KMS-11 (cell line): ENCODE results near the gene CST4.
"Not testable (repeated sequence)": the region's sequence is repeated elsewhere in the genome, so short reads cannot be mapped to it uniquely, and the experiment has no call there.

Experiments
- H2AFZ ChIP-seq: fragments of 200-600 bp; sonication (generic); 2 replicates; pipeline ENCODE4 v1.6.1; 2016; ENCODE audit warnings: antibody characterized with exemption, mixed run types, low read depth
- H3K27ac ChIP-seq: fragments of 200-600 bp; sonication (generic); 2 replicates; pipeline ENCODE4 v1.6.1; 2016; ENCODE audit warnings: mild to moderate bottlenecking, mixed run types
- H3K27me3 ChIP-seq: fragments of 200-600 bp; sonication (generic); 2 replicates; pipeline ENCODE4 v1.6.1; 2017; ENCODE audit warnings: mild to moderate bottlenecking, low read depth, mixed run types, moderate library complexity; ENCODE audit not compliant: insufficient read depth
- H3K36me3 ChIP-seq: fragments of 200-600 bp; sonication (generic); 2 replicates; pipeline ENCODE4 v1.6.1; 2017; ENCODE audit warnings: mild to moderate bottlenecking, mixed run types; ENCODE audit not compliant: insufficient read depth
- H3K4me1 ChIP-seq: fragments of 200-600 bp; sonication (generic); 2 replicates; pipeline ENCODE4 v1.6.1; 2016; ENCODE audit warnings: mild to moderate bottlenecking, low read depth, mixed run types; ENCODE audit not compliant: poor library complexity, severe bottlenecking
- H3K4me2 ChIP-seq: fragments of 200-600 bp; sonication (generic); 2 replicates; pipeline ENCODE4 v1.7.0; 2016; ENCODE audit warnings: mild to moderate bottlenecking, mixed run types
- H3K4me3 ChIP-seq: fragments of 200-600 bp; sonication (generic); IDR thresholded peaks from 2 replicates; pipeline ENCODE4 v1.6.1; 2017; ENCODE audit warnings: low read depth, low read length, mixed read lengths; ENCODE audit not compliant: insufficient read depth
- H3K79me2 ChIP-seq: fragments of 200-600 bp; sonication (generic); 2 replicates; pipeline ENCODE4 v1.6.1; 2016; ENCODE audit warnings: low read depth, mixed run types; ENCODE audit not compliant: insufficient read depth
- H3K9ac ChIP-seq: fragments of 200-600 bp; sonication (generic); 2 replicates; pipeline ENCODE4 v1.6.1; 2016; ENCODE audit warnings: mild to moderate bottlenecking, mixed run types
- H4K20me1 ChIP-seq: fragments of 200-600 bp; sonication (generic); 2 replicates; pipeline ENCODE4 v1.6.1; 2016; ENCODE audit warnings: mild to moderate bottlenecking, mixed run types; ENCODE audit not compliant: insufficient read depth
- CTCF ChIP-seq: fragments of 200-600 bp; sonication (generic); conservative IDR thresholded peaks from 2 replicates; pipeline ENCODE4 v1.6.1; 2017; ENCODE audit warnings: low read depth, mild to moderate bottlenecking, antibody characterized with exemption, low read length, moderate library complexity, mixed read lengths

Gene CST4

GRCh38 chr20:23705895-23706294, 17.1 kb upstream of the CST4 start:
- Histone ChIP-seq H3K4me1 (no peaks in the 10 kb centered on the region), H4K20me1 (no peaks in the 10 kb centered on the region), H3K27ac (no peak overlapping the region), H2AFZ (no peak overlapping the region), H3K9ac (no peak overlapping the region), H3K4me3 (no peak overlapping the region), H3K4me2 (no peak overlapping the region), H3K79me2 (no peaks in the 10 kb centered on the region), H3K27me3 (no peaks in the 10 kb centered on the region), H3K36me3 (no peaks in the 10 kb centered on the region)
- TF ChIP-seq CTCF: no peak

GRCh38 chr20:23702021-23702420, 13.2 kb upstream of the CST4 start:
- H3K4me3 ChIP-seq: no peak overlapping the region
- TF ChIP-seq CTCF: no peak
- no peak overlapping the region for H3K4me2 ChIP-seq
- no peaks in the 10 kb centered on the region for H4K20me1 ChIP-seq
- H3K27ac ChIP-seq: no peak overlapping the region
- H2AFZ ChIP-seq: no peak overlapping the region
- H3K79me2 ChIP-seq: no peaks in the 10 kb centered on the region
- H3K36me3 ChIP-seq: no peaks in the 10 kb centered on the region
- H3K9ac ChIP-seq: no peak overlapping the region
- H3K4me1 ChIP-seq: no peaks in the 10 kb centered on the region
- no peaks in the 10 kb centered on the region for H3K27me3 ChIP-seq

- Histone ChIP-seq H2AFZ (no peak overlapping the region), H3K4me2 (no peak overlapping the region), H3K27me3 (no peaks in the 10 kb centered on the region), H3K27ac (no peak overlapping the region), H3K9ac (no peak overlapping the region), H3K4me3 (no peak overlapping the region), H3K36me3 (no peaks in the 10 kb centered on the region), H3K4me1 (no peaks in the 10 kb centered on the region), H3K79me2 (no peaks in the 10 kb centered on the region), H4K20me1 (no peaks in the 10 kb centered on the region)
- TF ChIP-seq CTCF: no peak
Observed at GRCh38 chr20:23700931-23701330, 12.1 kb upstream of the CST4 start.

GRCh38 chr20:23697947-23698346, 9.1 kb upstream of the CST4 start:
- no peaks in the 10 kb centered on the region for H4K20me1 ChIP-seq
- no peak overlapping the region for H2AFZ ChIP-seq
- TF ChIP-seq CTCF: no peak
- no peak overlapping the region for H3K4me3 ChIP-seq
- H3K27ac ChIP-seq: no peak overlapping the region
- H3K4me2 ChIP-seq: no peak overlapping the region
- H3K27me3 ChIP-seq: no peaks in the 10 kb centered on the region
- H3K4me1 ChIP-seq: no peaks in the 10 kb centered on the region
- no peaks in the 10 kb centered on the region for H3K36me3 ChIP-seq
- H3K9ac ChIP-seq: no peak overlapping the region
- H3K79me2 ChIP-seq: no peaks in the 10 kb centered on the region

- not testable (repeated sequence) for H4K20me1 ChIP-seq, H3K79me2 ChIP-seq, H2AFZ ChIP-seq, H3K9ac ChIP-seq, H3K4me3 ChIP-seq, H3K4me2 ChIP-seq, H3K27ac ChIP-seq, H3K4me1 ChIP-seq, H3K27me3 ChIP-seq, H3K36me3 ChIP-seq
Observed at GRCh38 chr20:23695068-23695395, 6.2 kb upstream of the CST4 start.

- H3K27ac ChIP-seq, H3K79me2 ChIP-seq, H3K4me2 ChIP-seq, H3K4me1 ChIP-seq, H3K9ac ChIP-seq, H2AFZ ChIP-seq, H3K27me3 ChIP-seq, H3K36me3 ChIP-seq, H3K4me3 ChIP-seq, H4K20me1 ChIP-seq: not testable (repeated sequence)
Observed at GRCh38 chr20:23694178-23695067, 5.6 kb upstream of the CST4 start.
